H9 (cell line): ENCODE measurements around the gene LPAR1. TPM values are rescaled to one million over a fixed set of nuclear protein-coding genes. Genes with fewer than 3 reads are reported as not detected.

Experiments
- DNase-seq: peaks from one replicate; pipeline ENCODE4 v3.0.0-alpha.2; 2017
- H2AFZ ChIP-seq: one replicate; pipeline ENCODE4 v1.6.1; 2013; ENCODE audit warnings: mild to moderate bottlenecking, low read length, control low read depth, moderate library complexity
- H2AK5ac ChIP-seq: 2 replicates; pipeline ENCODE4 v1.6.1; 2013; ENCODE audit warnings: low read length, control low read depth, mixed read lengths; ENCODE audit not compliant: insufficient read length
- H2BK120ac ChIP-seq: one replicate; pipeline ENCODE4 v1.6.1; 2013; ENCODE audit warnings: low read depth, mild to moderate bottlenecking, low read length, control low read depth, inconsistent platforms; ENCODE audit not compliant: poor library complexity, severe bottlenecking
- H2BK12ac ChIP-seq: 2 replicates; pipeline ENCODE4 v1.6.1; 2013; ENCODE audit warnings: low read length, control low read depth, mixed read lengths, low read depth; ENCODE audit not compliant: insufficient read length
- H2BK15ac ChIP-seq: 2 replicates; pipeline ENCODE4 v1.6.1; 2013; ENCODE audit warnings: low read depth, low read length, control low read depth
- H2BK20ac ChIP-seq: one replicate; pipeline ENCODE4 v1.6.1; 2013; ENCODE audit warnings: low read depth, mild to moderate bottlenecking, low read length, control low read depth, inconsistent platforms; ENCODE audit not compliant: poor library complexity, severe bottlenecking
- H2BK5ac ChIP-seq: 2 replicates; pipeline ENCODE4 v1.6.1; 2013; ENCODE audit warnings: low read length, control low read depth, mixed read lengths; ENCODE audit not compliant: insufficient read length
- H3K14ac ChIP-seq: 2 replicates; pipeline ENCODE4 v1.6.1; 2013; ENCODE audit warnings: low read length, control low read depth; ENCODE audit not compliant: insufficient read depth
- H3K18ac ChIP-seq: 2 replicates; pipeline ENCODE4 v1.6.1; 2013; ENCODE audit warnings: low read depth, mild to moderate bottlenecking, mixed read lengths, low read length, control low read depth; ENCODE audit not compliant: insufficient read length
- H3K23ac ChIP-seq: 2 replicates; pipeline ENCODE4 v1.6.1; 2013; ENCODE audit warnings: low read length, control low read depth, mixed read lengths, low read depth; ENCODE audit not compliant: insufficient read length
- H3K23me2 ChIP-seq: 2 replicates; pipeline ENCODE4 v1.6.1; 2013; ENCODE audit warnings: low read depth, mild to moderate bottlenecking, mixed read lengths, low read length, control low read depth; ENCODE audit not compliant: insufficient read length, poor library complexity, severe bottlenecking
- H3K27ac ChIP-seq: 2 replicates; pipeline ENCODE4 v1.5.1; 2013; ENCODE audit warnings: low read length, control low read depth, mixed read lengths, low read depth; ENCODE audit not compliant: insufficient read length
- H3K27me3 ChIP-seq: 2 replicates; pipeline ENCODE4 v1.6.1; 2013; ENCODE audit warnings: low read length, control low read depth, inconsistent platforms; ENCODE audit not compliant: insufficient read depth
- H3K4ac ChIP-seq: 2 replicates; pipeline ENCODE4 v1.6.1; 2013; ENCODE audit warnings: low read depth, mild to moderate bottlenecking, control low read depth, inconsistent platforms, low read length, moderate library complexity
- H3K4me1 ChIP-seq: 2 replicates; pipeline ENCODE4 v1.6.1; 2013; ENCODE audit warnings: low read length, control low read depth, inconsistent platforms; ENCODE audit not compliant: insufficient read depth
- H3K4me2 ChIP-seq: 2 replicates; pipeline ENCODE4 v1.6.1; 2013; ENCODE audit warnings: low read length, control low read depth, mixed read lengths; ENCODE audit not compliant: insufficient read length, insufficient read depth
- H3K56ac ChIP-seq: 2 replicates; pipeline ENCODE4 v1.6.1; 2013; ENCODE audit warnings: low read depth, mild to moderate bottlenecking, mixed read lengths, low read length, control low read depth; ENCODE audit not compliant: insufficient read length
- H3K79me1 ChIP-seq: 2 replicates; pipeline ENCODE4 v1.6.1; 2013; ENCODE audit warnings: low read depth, mild to moderate bottlenecking, moderate library complexity, low read length, control low read depth, inconsistent platforms; ENCODE audit not compliant: insufficient read depth, poor library complexity, severe bottlenecking
- H3K79me2 ChIP-seq: 2 replicates; pipeline ENCODE4 v1.6.1; 2013; ENCODE audit warnings: low read length, control low read depth, inconsistent platforms; ENCODE audit not compliant: insufficient read depth
- H3K9ac ChIP-seq: 2 replicates; pipeline ENCODE4 v1.6.1; 2013; ENCODE audit warnings: low read length, control low read depth, mixed read lengths; ENCODE audit not compliant: insufficient read length; ENCODE audit errors: extremely low read depth
- H3K9me3 ChIP-seq: one replicate; pipeline ENCODE4 v1.6.1; 2013; ENCODE audit warnings: low read depth, low read length, inconsistent platforms; ENCODE audit not compliant: control insufficient read depth
- H3T11ph ChIP-seq: one replicate; pipeline ENCODE4 v1.6.1; 2013; ENCODE audit warnings: mild to moderate bottlenecking, low read length, control low read depth, inconsistent platforms
- H4K20me1 ChIP-seq: one replicate; pipeline ENCODE4 v1.6.1; 2013; ENCODE audit not compliant: control insufficient read depth, insufficient read length, insufficient read depth
- H4K5ac ChIP-seq: 2 replicates; pipeline ENCODE4 v1.6.1; 2013; ENCODE audit warnings: low read depth, mild to moderate bottlenecking, mixed read lengths, low read length, control low read depth; ENCODE audit not compliant: insufficient read length
- H4K8ac ChIP-seq: replicated peaks from 2 replicates; pipeline ENCODE4 v1.6.1; 2013; ENCODE audit warnings: low read length, control low read depth, mixed read lengths, low read depth; ENCODE audit not compliant: insufficient read length
- H4K91ac ChIP-seq: 2 replicates; pipeline ENCODE4 v1.6.1; 2013; ENCODE audit warnings: low read depth, mild to moderate bottlenecking, moderate library complexity, mixed read lengths, low read length, control low read depth; ENCODE audit not compliant: insufficient read length
- H3K27ac Mint-ChIP-seq, 3 experiments: 2 replicates in 2 of 3; 3 replicates in 1 of 3; pipeline ENCODE4 v1.8.0; 2020 to 2021; ENCODE audit warnings: mixed read lengths in 3 of 3, mild to moderate bottlenecking in 1 of 3, moderate library complexity in 1 of 3
- H3K27me3 Mint-ChIP-seq: 2 replicates; pipeline ENCODE4 v1.8.0; 2021; ENCODE audit warnings: low read depth, mild to moderate bottlenecking, moderate library complexity, mixed read lengths
- H3K36me3 Mint-ChIP-seq, 3 experiments: 2 replicates in 2 of 3; 3 replicates in 1 of 3; pipeline ENCODE4 v1.8.0; 2020 to 2021; ENCODE audit warnings: low read depth in 3 of 3, mixed read lengths in 3 of 3; ENCODE audit not compliant: insufficient read depth in 1 of 3
- H3K4me1 Mint-ChIP-seq, 2 experiments: 2 replicates each; pipeline ENCODE4 v1.8.0; 2020; ENCODE audit warnings: mixed read lengths in 2 of 2
- H3K4me3 Mint-ChIP-seq, 2 experiments: 2 replicates in 1 of 2; 3 replicates in 1 of 2; pipeline ENCODE4 v1.8.0; 2020 to 2021; ENCODE audit warnings: mild to moderate bottlenecking in 2 of 2, mixed read lengths in 2 of 2, moderate library complexity in 1 of 2
- H3K9me3 Mint-ChIP-seq, 2 experiments: 2 replicates in 1 of 2; 3 replicates in 1 of 2; pipeline ENCODE4 v1.8.0; 2020; ENCODE audit warnings: mild to moderate bottlenecking in 2 of 2, mixed read lengths in 2 of 2, moderate library complexity in 1 of 2
- WGBS: extraction: QIAGEN DNeasy Blood & Tissue Kit; methylation state at CpG from one replicate; pipeline ENCODE4 v1.1.7; 2013; ENCODE audit warnings: missing lambda C conversion rate, low lambda C conversion rate, mixed read lengths; ENCODE audit not compliant: insufficient read length; ENCODE audit errors: extremely low coverage; 5-methylcytosine and 5-hydroxymethylcytosine counted together
- total RNA-seq: library from RNA; stranded (reverse); gene quantifications from 2 replicates; pipeline ENCODE4 v1.2.1, GENCODE V29; 2021
- TF ChIP-seq, protein P1 (sequence below): fragments of 200-600 bp; sonication (generic); conservative IDR thresholded peaks from 3 replicates; pipeline ENCODE4 v1.8.0; 2021; ENCODE audit warnings: antibody characterized with exemption, mild to moderate bottlenecking

Gene LPAR1
- total RNA-seq, 1 experiment from 2014 or later = 1.3 TPM

DNA sequence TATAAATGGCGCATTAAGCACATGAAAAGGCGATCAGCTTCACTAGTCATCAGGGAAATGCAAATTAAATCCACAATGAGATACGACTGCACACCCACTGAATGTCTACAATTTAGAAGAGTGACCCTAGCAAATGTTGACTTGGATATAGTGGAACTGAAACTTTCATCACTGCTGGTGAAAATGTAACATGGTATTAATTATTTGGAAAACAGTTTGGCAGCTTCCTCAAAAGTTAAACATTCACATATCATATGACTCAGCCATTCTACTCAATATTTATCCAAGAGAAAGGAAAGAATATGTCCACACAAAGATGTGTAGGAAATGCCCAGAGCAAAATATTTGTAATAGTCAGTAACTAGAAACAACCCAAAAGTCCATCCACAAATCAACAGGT lies 146.5 kb downstream of the LPAR1 start:
- no peak overlapping the region for H3K9ac ChIP-seq
- no peak overlapping the region for H4K91ac ChIP-seq
- H3T11ph ChIP-seq = no peak overlapping the region
- no CpG with 5 or more reads among the region's 3 CpGs for WGBS
- H3K4me2 ChIP-seq = no peak overlapping the region
- H3K4ac ChIP-seq = no peak overlapping the region
- H2BK5ac ChIP-seq = no peak overlapping the region
- Mint-ChIP-seq H3K36me3 (peaks cover 2 to 4% (median 2%) of the 10 kb centered on the region in 3 experiments; a peak in 5 of 7 replicates), H3K4me3 (no peak overlapping the region), H3K27me3 (no peaks in the 10 kb centered on the region), H3K9me3 (peaks cover 2 to 3% of the 10 kb centered on the region in 2 experiments; a peak in 4 of 5 replicates), H3K27ac (no peak overlapping the region), H3K4me1 (peaks cover 0 to 10% of the 10 kb centered on the region in 2 experiments; a peak in 1 of 4 replicates)
- no peak for DNase-seq
- no peaks in the 10 kb centered on the region for H3K4me1 ChIP-seq
- no peaks in the 10 kb centered on the region for H3K79me1 ChIP-seq
- H2BK120ac ChIP-seq = no peak overlapping the region
- H2BK15ac ChIP-seq = no peak overlapping the region
- no peak overlapping the region for H2BK12ac ChIP-seq
- H2AK5ac ChIP-seq = no peak overlapping the region
- no peak overlapping the region for H3K18ac ChIP-seq
- H3K56ac ChIP-seq = no peak overlapping the region
- no peak overlapping the region for H4K8ac ChIP-seq
- H3K79me2 ChIP-seq = no peaks in the 10 kb centered on the region
- H3K23me2 ChIP-seq = no peaks in the 10 kb centered on the region
- no peak overlapping the region for H3K23ac ChIP-seq
- H3K14ac ChIP-seq = no peak overlapping the region
- no peak overlapping the region for H2BK20ac ChIP-seq
- H4K20me1 ChIP-seq = no peaks in the 10 kb centered on the region
- H3K27ac ChIP-seq = no peak overlapping the region
- TF ChIP-seq, protein P1, sequence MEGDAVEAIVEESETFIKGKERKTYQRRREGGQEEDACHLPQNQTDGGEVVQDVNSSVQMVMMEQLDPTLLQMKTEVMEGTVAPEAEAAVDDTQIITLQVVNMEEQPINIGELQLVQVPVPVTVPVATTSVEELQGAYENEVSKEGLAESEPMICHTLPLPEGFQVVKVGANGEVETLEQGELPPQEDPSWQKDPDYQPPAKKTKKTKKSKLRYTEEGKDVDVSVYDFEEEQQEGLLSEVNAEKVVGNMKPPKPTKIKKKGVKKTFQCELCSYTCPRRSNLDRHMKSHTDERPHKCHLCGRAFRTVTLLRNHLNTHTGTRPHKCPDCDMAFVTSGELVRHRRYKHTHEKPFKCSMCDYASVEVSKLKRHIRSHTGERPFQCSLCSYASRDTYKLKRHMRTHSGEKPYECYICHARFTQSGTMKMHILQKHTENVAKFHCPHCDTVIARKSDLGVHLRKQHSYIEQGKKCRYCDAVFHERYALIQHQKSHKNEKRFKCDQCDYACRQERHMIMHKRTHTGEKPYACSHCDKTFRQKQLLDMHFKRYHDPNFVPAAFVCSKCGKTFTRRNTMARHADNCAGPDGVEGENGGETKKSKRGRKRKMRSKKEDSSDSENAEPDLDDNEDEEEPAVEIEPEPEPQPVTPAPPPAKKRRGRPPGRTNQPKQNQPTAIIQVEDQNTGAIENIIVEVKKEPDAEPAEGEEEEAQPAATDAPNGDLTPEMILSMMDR = no peak
- no peaks in the 10 kb centered on the region for H3K27me3 ChIP-seq
- H2AFZ ChIP-seq = no peak overlapping the region
- H4K5ac ChIP-seq = no peak overlapping the region
- H3K9me3 ChIP-seq = no peaks in the 10 kb centered on the region
